ENCODE results near the gene ZNF385D. TPM values are rescaled to one million over a fixed set of nuclear protein-coding genes. Genes with fewer than 3 reads are reported as not detected.

ZNF385D gene
- total RNA-seq, 1 donor from 2014 or later = 32.0 TPM

GRCh38 chr3:21642433-21642832 lies 108.6 kb downstream of the ZNF385D start:
- no peaks in the 10 kb centered on the region for H3K27me3 ChIP-seq
- no peaks in the 10 kb centered on the region for H3K9me3 ChIP-seq
- DNase-seq (ENCODE audit: low spot score in 2 of 2) = no peak
- intact Hi-C loops (cut with DNase I) = loop anchor here (10.0 kb wide), 2 partner anchors 58 to 1328 kb away; no protein-coding TSS in a partner anchor
- peak overlapping the region in 1 of 2 donors; percentile 85 for H3K27ac ChIP-seq
- no peak overlapping the region for H3K4me3 ChIP-seq
- TF ChIP-seq, protein P1, sequence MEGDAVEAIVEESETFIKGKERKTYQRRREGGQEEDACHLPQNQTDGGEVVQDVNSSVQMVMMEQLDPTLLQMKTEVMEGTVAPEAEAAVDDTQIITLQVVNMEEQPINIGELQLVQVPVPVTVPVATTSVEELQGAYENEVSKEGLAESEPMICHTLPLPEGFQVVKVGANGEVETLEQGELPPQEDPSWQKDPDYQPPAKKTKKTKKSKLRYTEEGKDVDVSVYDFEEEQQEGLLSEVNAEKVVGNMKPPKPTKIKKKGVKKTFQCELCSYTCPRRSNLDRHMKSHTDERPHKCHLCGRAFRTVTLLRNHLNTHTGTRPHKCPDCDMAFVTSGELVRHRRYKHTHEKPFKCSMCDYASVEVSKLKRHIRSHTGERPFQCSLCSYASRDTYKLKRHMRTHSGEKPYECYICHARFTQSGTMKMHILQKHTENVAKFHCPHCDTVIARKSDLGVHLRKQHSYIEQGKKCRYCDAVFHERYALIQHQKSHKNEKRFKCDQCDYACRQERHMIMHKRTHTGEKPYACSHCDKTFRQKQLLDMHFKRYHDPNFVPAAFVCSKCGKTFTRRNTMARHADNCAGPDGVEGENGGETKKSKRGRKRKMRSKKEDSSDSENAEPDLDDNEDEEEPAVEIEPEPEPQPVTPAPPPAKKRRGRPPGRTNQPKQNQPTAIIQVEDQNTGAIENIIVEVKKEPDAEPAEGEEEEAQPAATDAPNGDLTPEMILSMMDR (IDR thresholded peaks at IDR 0.05) = no peak
- peaks cover 2 to 14% of the 10 kb centered on the region in 2 donors for H3K4me1 ChIP-seq
- no peaks in the 10 kb centered on the region for H3K36me3 ChIP-seq

- Histone ChIP-seq H3K4me1 (peaks cover 2 to 14% of the 10 kb centered on the region in 2 donors), H3K4me3 (no peak overlapping the region), H3K27me3 (no peaks in the 10 kb centered on the region), H3K36me3 (no peaks in the 10 kb centered on the region), H3K9me3 (no peaks in the 10 kb centered on the region), H3K27ac (no peak overlapping the region)
- TF ChIP-seq, protein P1 (IDR thresholded peaks at IDR 0.05) = no peak
- DNase-seq (ENCODE audit: low spot score in 2 of 2) = no peak
- intact Hi-C loops (cut with DNase I) = loop anchor here (10.0 kb wide), 2 partner anchors 57 to 1327 kb away; no protein-coding TSS in a partner anchor
Observed at GRCh38 chr3:21641959-21642358, 109.1 kb downstream of the ZNF385D start.

- no peak for DNase-seq (ENCODE audit: low spot score in 2 of 2)
- no peaks in the 10 kb centered on the region for H3K27me3 ChIP-seq
- H3K27ac ChIP-seq = no peak overlapping the region
- no peaks in the 10 kb centered on the region for H3K9me3 ChIP-seq
- no peaks in the 10 kb centered on the region for H3K36me3 ChIP-seq
- no peak overlapping the region for H3K4me3 ChIP-seq
- TF ChIP-seq, protein P1 (IDR thresholded peaks at IDR 0.05) = no peak
- intact Hi-C loops (cut with DNase I) = no loop called here
- H3K4me1 ChIP-seq = peaks cover 0 to 2% of the 10 kb centered on the region in 2 donors
Observed at GRCh38 chr3:21638488-21638887, 112.5 kb downstream of the ZNF385D start.

- intact Hi-C loops (cut with DNase I) = no loop called here
- DNase-seq (ENCODE audit: low spot score in 2 of 2) = no peak
- H3K27ac ChIP-seq = no peak overlapping the region
- no peaks in the 10 kb centered on the region for H3K36me3 ChIP-seq
- H3K9me3 ChIP-seq = no peaks in the 10 kb centered on the region
- TF ChIP-seq, protein P1 (IDR thresholded peaks at IDR 0.05) = no peak
- H3K4me1 ChIP-seq = no peaks in the 10 kb centered on the region
- no peaks in the 10 kb centered on the region for H3K27me3 ChIP-seq
- H3K4me3 ChIP-seq = no peak overlapping the region
Observed at GRCh38 chr3:21634112-21634511, 116.9 kb downstream of the ZNF385D start.

DNA sequence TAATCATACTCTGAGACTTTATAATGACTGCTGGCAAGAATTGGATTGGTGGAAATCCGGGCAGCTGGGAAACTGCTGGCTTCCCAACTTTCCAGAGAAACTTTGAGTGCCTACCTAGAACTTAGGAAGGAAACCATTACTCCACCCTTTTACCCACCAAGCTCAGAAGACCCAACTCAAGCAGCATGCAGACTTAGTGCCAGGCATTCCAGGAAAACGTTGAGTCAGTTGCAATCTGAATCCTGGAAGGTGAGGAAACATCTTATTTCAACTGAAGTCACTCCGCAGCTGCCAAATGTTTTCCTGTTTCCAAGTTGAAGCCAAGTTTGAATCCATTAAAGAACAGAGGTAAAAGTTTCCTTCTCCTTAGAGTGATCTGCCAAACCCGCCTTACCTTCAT lies 126.5 kb downstream of the ZNF385D start:
- intact Hi-C loops (cut with DNase I) = no loop called here
- no peak overlapping the region for H3K27ac ChIP-seq
- no peaks in the 10 kb centered on the region for H3K27me3 ChIP-seq
- TF ChIP-seq, protein P1 (IDR thresholded peaks at IDR 0.05) = no peak
- no peaks in the 10 kb centered on the region for H3K36me3 ChIP-seq
- no peaks in the 10 kb centered on the region for H3K9me3 ChIP-seq
- no peak overlapping the region for H3K4me3 ChIP-seq
- peaks cover 0 to 7% of the 10 kb centered on the region in 2 donors for H3K4me1 ChIP-seq
- DNase-seq (ENCODE audit: low spot score in 2 of 2) = peak in 1 of 2 donors; percentile 64

GRCh38 chr3:21621181-21621651 lies 129.8 kb downstream of the ZNF385D start:
- no peak for DNase-seq (ENCODE audit: low spot score in 2 of 2)
- H3K9me3 ChIP-seq = no peaks in the 10 kb centered on the region
- TF ChIP-seq, protein P1 (IDR thresholded peaks at IDR 0.05) = no peak
- no peaks in the 10 kb centered on the region for H3K27me3 ChIP-seq
- H3K36me3 ChIP-seq = no peaks in the 10 kb centered on the region
- intact Hi-C loops (cut with DNase I) = no loop called here
- peaks cover 0 to 7% of the 10 kb centered on the region in 2 donors for H3K4me1 ChIP-seq
- H3K4me3 ChIP-seq = no peak overlapping the region
- H3K27ac ChIP-seq = no peak overlapping the region
